ENCODE results near the gene VAV3.
"Not testable (repeated sequence)": the region's sequence is repeated elsewhere in the genome, so short reads cannot be mapped to it uniquely, and the experiment has no call there.

Gene VAV3

DNA sequence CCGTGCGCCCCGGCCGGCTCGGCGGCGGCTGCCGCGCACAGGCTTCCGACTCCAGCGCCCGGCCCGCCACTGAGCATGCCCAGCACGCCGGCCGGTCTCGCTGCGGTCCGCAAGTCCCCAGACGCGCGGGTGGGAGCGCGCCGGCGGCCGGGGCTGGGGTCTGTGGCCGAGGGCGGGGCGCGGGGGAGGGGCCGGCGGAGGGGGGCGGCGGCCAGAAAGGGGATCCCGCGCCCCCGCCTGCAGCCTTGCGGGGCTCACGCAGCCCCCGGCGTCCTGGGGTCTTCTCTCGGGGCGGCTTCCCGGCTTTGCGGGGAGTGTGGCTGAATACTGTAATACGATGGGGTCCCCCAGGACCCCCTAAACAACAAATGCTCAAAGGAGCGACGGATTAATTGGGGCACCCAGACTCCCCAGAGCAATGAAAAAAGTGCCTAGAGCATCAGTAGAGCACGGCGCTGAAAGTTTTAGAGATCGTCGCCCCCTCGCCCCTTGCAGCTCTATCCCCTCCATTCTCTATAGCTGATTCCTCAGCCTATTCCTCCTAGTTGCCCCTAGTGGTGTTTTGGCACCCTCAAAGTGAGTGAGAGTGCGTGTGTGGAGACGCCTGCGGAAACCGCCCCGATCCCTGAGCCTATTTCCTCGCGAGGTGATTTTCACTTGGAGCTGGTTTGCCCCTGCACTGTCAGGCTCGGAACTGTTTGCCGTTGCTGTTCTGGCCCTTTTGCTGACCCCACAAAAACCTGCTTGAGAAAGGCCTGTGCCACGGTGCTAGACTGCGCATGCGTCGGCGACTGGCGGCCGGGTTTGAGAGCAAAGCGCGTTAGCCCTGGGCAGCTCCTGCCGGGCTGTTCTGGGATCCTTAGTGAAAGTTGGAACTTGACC is at the start of gene VAV3:
TSS of gene VAV3 (minus strand) at position 71 of the 882 bp plus-strand sequence. CDS start 311 bp downstream, outside the sequence.
- peak; percentile 63 for DNase-seq

- no peak for DNase-seq
Measured at GRCh38 chr1:108012553-108012952, 47.6 kb upstream of the VAV3 start.

- DNase-seq, result no peak
Measured at GRCh38 chr1:108011295-108011694, 46.3 kb upstream of the VAV3 start.

DNA sequence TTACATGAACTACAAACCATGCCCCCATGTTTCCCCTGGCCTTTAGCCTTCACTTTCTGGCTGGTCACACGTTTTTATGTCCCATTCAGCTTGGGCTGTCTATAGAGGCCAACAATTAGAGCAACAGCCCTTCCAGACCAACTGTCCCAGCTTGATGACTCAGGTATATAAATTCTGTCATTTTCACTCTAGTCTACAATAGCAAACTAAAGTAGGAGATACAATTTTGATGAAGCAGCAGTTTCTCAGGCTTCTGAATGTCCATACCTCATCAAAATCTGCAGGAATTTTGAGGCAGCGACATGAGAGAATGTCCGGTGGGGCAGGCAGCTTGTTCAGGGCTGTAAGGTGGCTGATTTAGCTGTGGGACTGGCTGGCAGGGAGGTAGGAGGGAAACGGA is 45.6 kb upstream of the VAV3 start:
- no peak for DNase-seq

DNA sequence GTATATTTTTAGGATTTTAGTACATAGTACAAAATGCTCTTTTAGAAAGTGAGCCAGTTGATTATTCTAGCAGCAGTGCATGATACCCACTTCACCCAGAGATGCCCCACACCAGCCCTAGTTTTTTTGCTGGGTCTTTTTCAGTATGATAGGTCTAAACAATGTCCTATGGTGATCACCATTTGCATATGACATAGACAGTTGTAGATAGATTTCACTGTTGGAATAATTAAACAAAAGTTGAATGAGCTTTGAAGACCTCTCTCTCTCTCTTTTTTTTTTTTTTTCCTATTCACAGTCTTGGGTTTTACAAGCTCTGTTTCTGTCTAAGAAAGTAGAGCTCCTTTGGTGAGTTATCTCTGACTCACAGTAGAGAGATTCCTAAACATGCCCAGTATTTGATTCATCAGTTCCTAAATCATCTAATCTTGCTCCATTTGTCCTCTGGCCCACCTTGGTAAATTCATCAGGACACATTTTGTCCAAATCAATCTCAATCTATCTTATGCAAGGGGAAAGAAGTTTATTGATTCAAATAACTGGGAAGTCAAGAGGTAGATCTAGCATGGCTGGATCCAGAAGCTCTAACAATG is 44.7 kb upstream of the VAV3 start:
- DNase-seq, result no peak

- no peak for DNase-seq
Measured at GRCh38 chr1:108007531-108007930, 42.6 kb upstream of the VAV3 start.

GRCh38 chr1:108007070-108007469 is 42.1 kb upstream of the VAV3 start:
- DNase-seq, result no peak

DNA sequence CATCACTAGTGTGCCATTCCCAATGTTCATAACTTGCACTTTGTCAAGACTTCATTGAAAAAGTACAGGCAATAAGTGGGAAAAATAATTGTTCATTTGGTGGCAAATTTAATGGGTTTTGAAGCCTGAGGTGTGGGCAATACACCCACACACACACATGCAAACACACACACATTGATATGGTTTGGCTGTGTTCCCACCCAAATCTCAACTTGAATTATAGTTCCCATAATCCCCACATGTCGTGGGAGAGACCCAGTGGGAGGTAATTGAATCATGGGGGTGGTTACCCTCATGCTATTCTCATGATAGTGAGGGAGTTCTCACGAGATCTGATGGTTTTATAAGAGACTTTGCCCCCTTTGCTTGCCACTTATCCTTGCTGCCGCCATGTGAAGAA is 39.9 kb upstream of the VAV3 start:
- DNase-seq, result not testable (repeated sequence)

- DNase-seq, result no peak
Measured at GRCh38 chr1:108000620-108001111, 35.7 kb upstream of the VAV3 start.

GRCh38 chr1:108000184-108000583 is 35.2 kb upstream of the VAV3 start:
- DNase-seq, result no peak

DNA sequence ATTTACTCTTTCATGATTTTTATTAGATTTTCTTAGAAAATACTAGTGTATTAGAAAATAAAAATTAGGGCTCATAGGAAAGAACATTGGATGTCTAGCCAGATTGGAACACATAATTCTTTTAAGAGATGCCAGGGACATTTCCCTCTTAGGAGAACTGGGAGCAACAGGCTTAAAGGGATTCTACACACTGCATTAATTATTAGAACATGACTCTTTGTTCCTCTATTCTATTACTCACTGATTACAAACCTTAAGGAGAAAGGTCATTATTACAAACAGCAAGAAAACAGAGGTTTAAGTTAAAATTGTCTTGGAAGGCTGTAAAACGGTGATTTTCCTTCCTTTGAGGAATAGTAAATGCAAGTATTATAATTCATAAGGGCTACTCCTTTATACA is 32.9 kb upstream of the VAV3 start:
- no peak for DNase-seq

DNA sequence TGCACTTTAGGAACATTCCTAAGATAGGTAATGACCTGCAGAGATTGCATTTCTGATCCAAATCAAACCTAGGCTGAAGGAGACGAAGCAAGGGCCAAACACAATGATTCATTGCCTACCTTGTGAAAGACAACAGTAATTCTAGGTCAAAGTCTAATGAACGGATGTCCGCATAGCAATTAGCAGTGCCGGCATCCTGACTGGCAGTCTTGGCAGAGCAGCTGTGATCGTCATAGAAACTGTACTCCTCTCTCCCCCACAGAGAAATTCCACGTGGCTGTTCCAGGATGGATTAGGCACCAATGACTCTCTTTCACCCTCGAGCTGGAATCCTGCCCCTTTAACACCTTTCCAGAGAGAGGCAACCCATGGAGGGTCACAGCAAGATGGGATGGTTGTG is 28.9 kb upstream of the VAV3 start:
- DNase-seq, result no peak

GRCh38 chr1:107992347-107992746 is 27.4 kb upstream of the VAV3 start:
- DNase-seq, result no peak

DNA sequence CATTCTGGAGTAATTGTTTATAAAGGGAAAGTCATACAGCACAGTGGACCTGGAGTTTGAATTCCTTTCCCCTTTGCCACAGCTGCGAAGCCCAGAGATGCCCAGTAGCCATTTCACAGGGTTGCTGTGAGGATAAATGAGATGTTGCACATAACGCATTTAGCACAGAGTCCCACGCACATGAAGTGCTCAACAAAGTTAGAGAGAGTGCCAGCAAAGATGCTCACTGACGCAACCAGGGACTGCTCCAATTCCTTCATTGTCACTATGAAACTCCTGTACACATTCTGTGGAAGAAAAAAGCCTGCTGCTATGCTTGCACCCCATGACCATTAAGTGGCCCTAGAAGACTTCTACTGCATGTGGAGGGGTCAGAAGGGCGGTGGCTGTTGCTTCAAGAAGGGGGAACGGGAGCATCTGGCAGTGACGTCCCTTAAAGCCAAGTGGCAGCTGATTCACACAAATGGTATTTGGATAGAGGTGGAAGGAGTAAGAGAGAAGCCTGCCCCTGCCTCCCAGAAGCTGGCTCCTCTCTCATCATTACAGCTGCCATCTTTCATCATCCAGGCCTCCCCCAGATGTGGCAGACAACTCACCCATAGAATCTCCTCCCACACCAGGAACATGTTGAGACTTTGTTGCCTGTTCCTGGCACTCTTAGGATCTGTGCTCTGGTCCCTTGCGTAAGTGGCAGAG is 26.5 kb upstream of the VAV3 start:
- DNase-seq, result no peak

DNA sequence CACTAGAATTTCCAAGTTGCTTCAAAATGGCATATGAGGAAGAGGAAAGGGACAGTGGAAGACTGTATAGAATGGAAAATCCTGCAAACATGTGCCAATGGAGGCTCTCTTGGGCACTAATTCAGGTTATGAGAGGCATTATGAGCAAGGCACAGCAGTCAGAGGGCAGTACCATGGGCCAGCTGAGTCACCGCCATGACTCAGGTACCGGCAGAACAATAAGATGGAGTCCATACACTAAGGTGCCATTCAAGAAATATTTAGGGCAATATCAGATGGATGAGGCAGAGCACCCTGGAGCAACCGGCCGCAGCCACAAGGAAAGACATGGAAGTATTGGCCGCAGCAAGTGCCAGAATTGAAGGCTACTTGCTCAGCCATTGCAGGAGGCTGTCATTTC is 25.6 kb upstream of the VAV3 start:
- DNase-seq, result no peak

GRCh38 chr1:107981277-107981676 is 16.3 kb upstream of the VAV3 start:
- DNase-seq, result no peak

DNA sequence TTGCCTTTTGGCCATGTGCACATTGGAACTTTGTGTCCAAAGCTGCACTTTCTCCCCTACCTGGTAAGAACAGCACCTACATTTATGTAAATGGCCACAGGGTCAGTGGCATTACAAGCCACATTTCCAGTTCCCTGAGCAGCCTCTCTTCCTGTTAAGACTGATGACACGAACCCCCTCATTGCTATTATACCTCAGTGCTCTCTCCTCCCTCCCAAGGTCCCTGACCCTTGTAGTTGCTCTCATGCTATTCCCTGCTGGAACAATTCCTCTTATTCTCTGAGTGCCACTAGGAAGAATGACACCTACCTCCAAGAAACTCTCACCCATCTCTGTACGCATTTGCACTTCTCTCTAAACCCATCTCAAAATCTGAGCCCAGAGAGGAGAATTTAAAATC is 14.9 kb upstream of the VAV3 start:
- no peak for DNase-seq

DNA sequence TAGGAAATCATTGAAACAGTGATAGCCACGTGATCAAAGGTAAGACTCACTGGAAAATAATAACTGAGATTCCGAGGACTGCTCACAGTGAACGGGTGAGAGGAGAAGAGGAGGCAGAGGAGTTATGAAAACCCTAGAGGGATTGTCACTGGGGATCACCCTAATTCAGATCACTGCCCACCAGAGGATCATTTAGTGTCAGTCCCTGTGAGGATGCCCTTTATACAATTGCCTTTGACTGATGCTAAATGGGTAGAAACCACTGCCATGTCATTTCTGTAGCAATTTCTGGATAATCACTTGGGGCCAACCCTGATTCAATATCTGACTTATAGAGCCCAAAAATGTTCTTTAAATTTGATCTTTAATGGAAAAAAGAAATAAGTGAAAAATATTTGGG is 14.1 kb upstream of the VAV3 start:
- no peak for DNase-seq

DNA sequence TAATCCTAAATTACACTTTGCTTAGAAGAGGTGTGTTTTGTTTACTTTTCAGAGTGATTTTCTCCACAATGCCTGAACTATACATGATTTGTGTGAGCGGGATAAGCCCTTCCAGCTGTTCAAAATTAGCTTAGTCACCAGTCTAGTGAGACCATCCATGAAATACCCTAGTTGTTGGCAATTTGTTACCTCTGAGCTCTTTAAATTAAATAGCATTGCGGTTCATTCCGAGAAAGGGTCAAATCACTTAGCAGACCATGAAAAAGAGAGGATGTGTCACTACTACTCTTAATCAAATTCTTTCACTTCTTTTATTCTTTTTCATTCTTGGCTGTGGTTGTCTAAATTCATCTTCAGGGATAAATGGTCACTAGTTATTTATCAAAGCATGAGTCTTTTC is 11.9 kb upstream of the VAV3 start:
- no peak for DNase-seq

GRCh38 chr1:107976431-107976830 is 11.5 kb upstream of the VAV3 start:
- DNase-seq, result no peak

GRCh38 chr1:107975851-107976250 is 10.9 kb upstream of the VAV3 start:
- DNase-seq, result no peak

DNA sequence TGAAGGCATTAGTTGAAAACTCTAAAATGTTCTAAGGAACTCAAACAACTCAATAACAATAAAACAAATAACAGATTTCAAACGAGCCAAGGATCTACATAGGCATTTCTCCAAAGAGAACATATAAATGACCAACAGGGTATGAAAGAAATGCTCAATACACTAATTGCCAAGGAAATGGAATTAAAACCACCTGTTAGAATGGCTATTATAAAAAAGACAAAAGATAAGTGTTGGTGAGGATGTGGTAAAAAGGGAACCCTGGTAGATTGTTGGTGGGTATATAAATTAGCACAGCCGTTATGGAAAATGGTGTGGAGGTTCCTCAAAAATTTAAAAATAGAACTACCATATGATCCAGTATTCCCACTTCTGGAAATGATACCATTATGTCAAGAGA is 9.1 kb upstream of the VAV3 start:
- DNase-seq, result no peak

GRCh38 chr1:107972391-107973180 is 7.6 kb upstream of the VAV3 start:
- DNase-seq, result no peak
